ENCODE measurements around the gene L1CAM.

The L1CAM gene

DNA sequence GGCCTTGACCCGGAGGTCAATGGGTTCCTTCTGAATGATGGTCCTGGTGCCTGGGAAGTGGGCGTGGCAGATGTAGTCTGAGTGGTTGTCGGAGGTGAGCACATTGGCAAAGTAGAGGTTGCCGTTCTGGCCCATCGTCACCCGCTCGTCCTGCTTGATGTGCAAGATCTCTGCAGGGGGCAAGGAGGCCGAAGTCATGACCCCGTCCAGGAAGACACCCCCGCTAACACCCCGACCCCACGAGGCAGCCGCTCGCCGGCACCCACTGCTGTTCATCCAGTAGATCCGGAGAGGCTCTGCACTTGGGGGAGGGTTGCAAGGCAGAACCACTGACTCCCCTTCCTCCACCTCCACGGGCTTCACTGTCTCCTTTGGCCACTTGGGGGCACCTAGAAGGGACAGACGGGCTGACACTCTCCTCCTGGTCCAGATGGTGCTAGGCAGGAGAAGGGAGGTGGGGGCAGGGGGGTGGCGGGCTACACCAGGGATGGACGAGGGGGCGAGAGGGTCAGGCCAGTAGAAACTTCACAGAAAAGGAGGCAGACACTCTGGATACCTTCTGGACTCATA lies 15.1 kb downstream of the L1CAM start:
- Histone ChIP-seq H3K9me3 (ENCODE audit: insufficient read depth, low read length, severe bottlenecking) (no peaks in the 10 kb centered on the region), H3K27me3 (ENCODE audit: insufficient read depth, low read length, poor library complexity) (no peaks in the 10 kb centered on the region), H3K4me2 (ENCODE audit: insufficient read depth, low read length) (no peak overlapping the region), H2AFZ (ENCODE audit: low read depth, low read length) (no peak overlapping the region), H3K9ac (ENCODE audit: low read depth, low read length) (no peak overlapping the region), H3K79me2 (ENCODE audit: insufficient read depth, low read length) (no peaks in the 10 kb centered on the region), H3K36me3 (ENCODE audit: insufficient read depth, low read length) (no peaks in the 10 kb centered on the region), H4K20me1 (ENCODE audit: insufficient read depth, low read length) (peaks cover 6% of the 10 kb centered on the region; the same call in 1 of the 2 replicates), H3K4me3 (ENCODE audit: low read depth in 1 of 2, low read length in 2 of 2) (no peak overlapping the region), H3K4me1 (ENCODE audit: insufficient read depth, low read length) (no peaks in the 10 kb centered on the region), H3K27ac (ENCODE audit: low read length) (no peak overlapping the region)
- ATAC-seq (ENCODE audit: insufficient read depth, low read depth): no peak
- no peak for TF ChIP-seq EZH2 (IDR thresholded peaks at IDR 0.05; ENCODE audit: borderline replicate concordance, low read depth, low read length, severe bottlenecking)
- TF ChIP-seq, protein P1, sequence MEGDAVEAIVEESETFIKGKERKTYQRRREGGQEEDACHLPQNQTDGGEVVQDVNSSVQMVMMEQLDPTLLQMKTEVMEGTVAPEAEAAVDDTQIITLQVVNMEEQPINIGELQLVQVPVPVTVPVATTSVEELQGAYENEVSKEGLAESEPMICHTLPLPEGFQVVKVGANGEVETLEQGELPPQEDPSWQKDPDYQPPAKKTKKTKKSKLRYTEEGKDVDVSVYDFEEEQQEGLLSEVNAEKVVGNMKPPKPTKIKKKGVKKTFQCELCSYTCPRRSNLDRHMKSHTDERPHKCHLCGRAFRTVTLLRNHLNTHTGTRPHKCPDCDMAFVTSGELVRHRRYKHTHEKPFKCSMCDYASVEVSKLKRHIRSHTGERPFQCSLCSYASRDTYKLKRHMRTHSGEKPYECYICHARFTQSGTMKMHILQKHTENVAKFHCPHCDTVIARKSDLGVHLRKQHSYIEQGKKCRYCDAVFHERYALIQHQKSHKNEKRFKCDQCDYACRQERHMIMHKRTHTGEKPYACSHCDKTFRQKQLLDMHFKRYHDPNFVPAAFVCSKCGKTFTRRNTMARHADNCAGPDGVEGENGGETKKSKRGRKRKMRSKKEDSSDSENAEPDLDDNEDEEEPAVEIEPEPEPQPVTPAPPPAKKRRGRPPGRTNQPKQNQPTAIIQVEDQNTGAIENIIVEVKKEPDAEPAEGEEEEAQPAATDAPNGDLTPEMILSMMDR (IDR thresholded peaks at IDR 0.05; ENCODE audit: borderline replicate concordance, extremely low read depth, low read length, poor library complexity, severe bottlenecking): no peak
- no peak for DNase-seq

DNA sequence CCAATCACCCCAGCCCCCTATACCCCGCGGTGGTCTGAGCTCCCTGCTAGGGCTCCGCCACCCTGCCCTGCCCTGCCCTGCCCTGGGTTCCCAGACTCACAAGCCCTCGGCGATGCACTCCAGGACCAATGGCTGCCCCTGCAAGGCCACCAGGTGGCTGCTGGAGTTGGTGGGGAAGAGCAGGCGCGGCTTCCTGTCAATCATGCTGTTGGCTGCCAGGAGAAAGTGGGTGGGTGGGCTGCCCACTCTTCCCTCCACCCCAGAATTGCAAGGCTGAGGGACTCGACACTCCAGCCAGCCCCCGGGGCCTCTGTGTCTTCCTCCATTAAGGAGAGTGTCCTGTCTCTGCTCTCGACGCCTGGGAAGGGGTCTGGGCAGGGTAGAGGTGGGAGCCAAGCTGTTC lies 15.7 kb downstream of the L1CAM start:
- H3K9ac ChIP-seq (ENCODE audit: low read depth, low read length): no peak overlapping the region
- H3K4me3 ChIP-seq (ENCODE audit: low read depth in 1 of 2, low read length in 2 of 2): no peak overlapping the region
- H4K20me1 ChIP-seq (ENCODE audit: insufficient read depth, low read length): peaks cover 6% of the 10 kb centered on the region; the same call in 1 of the 2 replicates
- ATAC-seq (ENCODE audit: insufficient read depth, low read depth) (no peak), DNase-seq (no peak)
- H3K36me3 ChIP-seq (ENCODE audit: insufficient read depth, low read length): no peaks in the 10 kb centered on the region
- H3K79me2 ChIP-seq (ENCODE audit: insufficient read depth, low read length): no peaks in the 10 kb centered on the region
- no peak overlapping the region for H3K4me2 ChIP-seq (ENCODE audit: insufficient read depth, low read length)
- no peaks in the 10 kb centered on the region for H3K27me3 ChIP-seq (ENCODE audit: insufficient read depth, low read length, poor library complexity)
- H2AFZ ChIP-seq (ENCODE audit: low read depth, low read length): no peak overlapping the region
- H3K27ac ChIP-seq (ENCODE audit: low read length): no peak overlapping the region
- no peaks in the 10 kb centered on the region for H3K9me3 ChIP-seq (ENCODE audit: insufficient read depth, low read length, severe bottlenecking)
- TF ChIP-seq, protein P1 (IDR thresholded peaks at IDR 0.05; ENCODE audit: borderline replicate concordance, extremely low read depth, low read length, poor library complexity, severe bottlenecking): no peak
- no peak for TF ChIP-seq EZH2 (IDR thresholded peaks at IDR 0.05; ENCODE audit: borderline replicate concordance, low read depth, low read length, severe bottlenecking)
- H3K4me1 ChIP-seq (ENCODE audit: insufficient read depth, low read length): no peaks in the 10 kb centered on the region

DNA sequence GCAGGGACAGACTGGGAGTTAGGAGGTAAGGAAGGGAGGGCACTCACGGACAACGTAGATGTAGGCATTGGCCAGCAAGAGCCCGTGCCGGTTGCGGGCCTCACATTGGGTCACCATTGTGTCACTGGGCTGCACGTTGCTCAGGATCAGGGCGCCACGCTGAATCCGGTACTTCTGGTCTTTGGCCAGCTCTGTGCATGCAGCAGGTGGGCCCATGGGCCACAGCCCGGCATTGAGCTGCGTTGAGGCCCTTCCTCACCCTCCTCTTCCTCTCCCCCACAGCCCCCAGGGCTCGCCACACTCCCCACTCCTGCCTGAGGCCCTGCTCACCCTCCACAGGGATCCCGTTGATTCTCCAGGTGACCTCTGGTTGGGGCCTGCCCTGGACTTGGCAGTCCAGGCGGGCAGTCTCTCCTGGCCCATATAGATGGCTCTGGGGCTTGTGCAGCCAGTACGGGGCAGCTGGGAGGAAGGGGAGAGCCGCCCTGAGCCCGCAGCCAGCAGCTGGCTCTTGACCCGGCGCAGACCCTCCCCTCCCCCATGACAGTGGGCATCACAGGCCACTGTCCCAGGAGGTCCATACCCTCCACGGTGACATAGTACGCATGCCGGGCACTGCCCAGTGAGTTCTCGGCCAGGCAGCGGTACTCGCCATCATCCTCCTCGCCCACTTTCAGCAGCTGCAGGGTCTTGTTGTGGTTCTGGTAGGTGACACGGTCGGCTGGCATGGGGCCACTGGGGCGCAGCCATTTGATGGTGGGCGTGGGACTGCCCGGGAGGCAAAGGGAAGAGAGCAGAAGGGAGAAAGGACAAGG lies 16.3 kb downstream of the L1CAM start:
- no peak for ATAC-seq (ENCODE audit: insufficient read depth, low read depth)
- Histone ChIP-seq H3K36me3 (ENCODE audit: insufficient read depth, low read length) (no peaks in the 10 kb centered on the region), H3K4me3 (ENCODE audit: low read depth in 1 of 2, low read length in 2 of 2) (no peak overlapping the region), H3K4me1 (ENCODE audit: insufficient read depth, low read length) (no peaks in the 10 kb centered on the region), H4K20me1 (ENCODE audit: insufficient read depth, low read length) (0 out of 2 replicates have a peak, but pooled peaks cover under 1% of the 10 kb centered on the region), H3K27me3 (ENCODE audit: insufficient read depth, low read length, poor library complexity) (no peaks in the 10 kb centered on the region), H3K4me2 (ENCODE audit: insufficient read depth, low read length) (no peak overlapping the region), H3K9ac (ENCODE audit: low read depth, low read length) (no peak overlapping the region), H3K9me3 (ENCODE audit: insufficient read depth, low read length, severe bottlenecking) (no peaks in the 10 kb centered on the region), H3K79me2 (ENCODE audit: insufficient read depth, low read length) (no peaks in the 10 kb centered on the region), H3K27ac (ENCODE audit: low read length) (no peak overlapping the region), H2AFZ (ENCODE audit: low read depth, low read length) (no peak overlapping the region)
- no peak for TF ChIP-seq EZH2 (IDR thresholded peaks at IDR 0.05; ENCODE audit: borderline replicate concordance, low read depth, low read length, severe bottlenecking)
- TF ChIP-seq, protein P1 (IDR thresholded peaks at IDR 0.05; ENCODE audit: borderline replicate concordance, extremely low read depth, low read length, poor library complexity, severe bottlenecking): no peak
- no peak for DNase-seq
